ENCODE results near the gene HNRNPK.
A peak's percentile ranks its signal among the peaks of the same experiment; 100 is the strongest.

- TF ChIP-seq, protein P1, sequence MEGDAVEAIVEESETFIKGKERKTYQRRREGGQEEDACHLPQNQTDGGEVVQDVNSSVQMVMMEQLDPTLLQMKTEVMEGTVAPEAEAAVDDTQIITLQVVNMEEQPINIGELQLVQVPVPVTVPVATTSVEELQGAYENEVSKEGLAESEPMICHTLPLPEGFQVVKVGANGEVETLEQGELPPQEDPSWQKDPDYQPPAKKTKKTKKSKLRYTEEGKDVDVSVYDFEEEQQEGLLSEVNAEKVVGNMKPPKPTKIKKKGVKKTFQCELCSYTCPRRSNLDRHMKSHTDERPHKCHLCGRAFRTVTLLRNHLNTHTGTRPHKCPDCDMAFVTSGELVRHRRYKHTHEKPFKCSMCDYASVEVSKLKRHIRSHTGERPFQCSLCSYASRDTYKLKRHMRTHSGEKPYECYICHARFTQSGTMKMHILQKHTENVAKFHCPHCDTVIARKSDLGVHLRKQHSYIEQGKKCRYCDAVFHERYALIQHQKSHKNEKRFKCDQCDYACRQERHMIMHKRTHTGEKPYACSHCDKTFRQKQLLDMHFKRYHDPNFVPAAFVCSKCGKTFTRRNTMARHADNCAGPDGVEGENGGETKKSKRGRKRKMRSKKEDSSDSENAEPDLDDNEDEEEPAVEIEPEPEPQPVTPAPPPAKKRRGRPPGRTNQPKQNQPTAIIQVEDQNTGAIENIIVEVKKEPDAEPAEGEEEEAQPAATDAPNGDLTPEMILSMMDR (IDR thresholded peaks at IDR 0.05) = no peak
- TF ChIP-seq POLR2AphosphoS5 (IDR thresholded peaks at IDR 0.05) = peak; percentile 5
- no peak for TF ChIP-seq POLR2A (IDR thresholded peaks at IDR 0.05)
Measured at GRCh38 chr9:83959061-83959460, 21.0 kb downstream of the HNRNPK start.
